Kidney epithelial cell (primary cell): ENCODE results near the gene C1QTNF8. TPM values are rescaled to one million over a fixed set of nuclear protein-coding genes. Genes with fewer than 3 reads are reported as not detected.

ENCODE experiments used
- DNase-seq: peaks from one replicate; pipeline ENCODE4 v3.0.0-alpha.2; 2010; ENCODE audit warnings: low read depth
- H3K27me3 ChIP-seq: 2 replicates; pipeline ENCODE4 v1.6.0; 2011; ENCODE audit warnings: low read length; ENCODE audit not compliant: control insufficient read depth, insufficient read depth
- H3K36me3 ChIP-seq: 2 replicates; pipeline ENCODE4 v1.5.1; 2011; ENCODE audit warnings: low read length; ENCODE audit not compliant: control insufficient read depth, insufficient read depth
- H3K4me3 ChIP-seq: 2 replicates; pipeline ENCODE4 v1.5.1; 2011; ENCODE audit warnings: low read depth, mild to moderate bottlenecking, control low read depth, low read length
- CTCF ChIP-seq: IDR thresholded peaks from 2 replicates; pipeline ENCODE4 v1.5.1; 2011; ENCODE audit warnings: mild to moderate bottlenecking, moderate library complexity, low read length, control low read depth, inconsistent platforms; ENCODE audit not compliant: insufficient read depth, poor library complexity, severe bottlenecking
- total RNA-seq: library from RNA; depleted of rRNA; stranded (reverse); fragments of >200 nt; gene quantifications from 2 replicates; pipeline ENCODE4 v1.2.3, GENCODE V29; 2015

Gene C1QTNF8
- total RNA-seq, 1 donor from 2014 or later = not detected

- Histone ChIP-seq H3K4me3 (no peak overlapping the region), H3K27me3 (peaks cover 33% of the 10 kb centered on the region), H3K36me3 (no peaks in the 10 kb centered on the region)
- no peak for DNase-seq
- TF ChIP-seq CTCF = no peak
Observed at GRCh38 chr16:1129106-1129960, 33.3 kb upstream of the C1QTNF8 start.

- no peak for DNase-seq
- Histone ChIP-seq H3K4me3 (no peak overlapping the region), H3K27me3 (peaks cover 24% of the 10 kb centered on the region), H3K36me3 (no peaks in the 10 kb centered on the region)
- TF ChIP-seq CTCF = no peak
Observed at GRCh38 chr16:1127971-1128715, 32.1 kb upstream of the C1QTNF8 start.

- Histone ChIP-seq H3K27me3 (peaks cover 23% of the 10 kb centered on the region), H3K4me3 (no peak overlapping the region), H3K36me3 (no peaks in the 10 kb centered on the region)
- no peak for TF ChIP-seq CTCF
- DNase-seq = no peak
Observed at GRCh38 chr16:1127101-1127500, 31.1 kb upstream of the C1QTNF8 start.

GRCh38 chr16:1126586-1126985 is 30.5 kb upstream of the C1QTNF8 start:
- H3K36me3 ChIP-seq = no peaks in the 10 kb centered on the region
- no peak overlapping the region for H3K4me3 ChIP-seq
- no peak for DNase-seq
- TF ChIP-seq CTCF = no peak
- peaks cover 23% of the 10 kb centered on the region for H3K27me3 ChIP-seq

- Histone ChIP-seq H3K36me3 (no peaks in the 10 kb centered on the region), H3K4me3 (no peak overlapping the region), H3K27me3 (peaks cover 23% of the 10 kb centered on the region)
- no peak for TF ChIP-seq CTCF
- DNase-seq = no peak
Observed at GRCh38 chr16:1126044-1126443, 30.0 kb upstream of the C1QTNF8 start.
